SK-N-SH treated with all-trans-retinoic acid at 6 μM for 48 hours (cell line): ENCODE data around the gene TOMM5.
A peak's percentile ranks its signal among the peaks of the same experiment; 100 is the strongest.

Experiments
- ATAC-seq: fragments of 200-7000 bp; cut with Tn5 transposase; 3 replicates; pipeline ENCODE4 v1.9.1; 2020; ENCODE audit warnings: mild to moderate bottlenecking, moderate library complexity
- ARNTL ChIP-seq: fragments of 450-650 bp; formaldehyde crosslinking; IDR thresholded peaks from 2 replicates; pipeline ENCODE4 v1.5.0; 2020; ENCODE audit warnings: low read depth, mild to moderate bottlenecking, moderate library complexity, borderline replicate concordance
- CSDC2 ChIP-seq: fragments of 250-450 bp; sonication (Bioruptor Pico); IDR thresholded peaks from 2 replicates; pipeline ENCODE4 v1.5.0; 2020; ENCODE audit warnings: mild to moderate bottlenecking, moderate library complexity
- ESRRG ChIP-seq: fragments of 250-450 bp; sonication (Bioruptor Pico); IDR thresholded peaks from 2 replicates; pipeline ENCODE4 v1.6.1; 2021; ENCODE audit warnings: mild to moderate bottlenecking
- GLIS3 ChIP-seq: fragments of 250-450 bp; sonication (Bioruptor Pico); IDR thresholded peaks from 2 replicates; pipeline ENCODE4 v1.5.0; 2020; ENCODE audit warnings: mild to moderate bottlenecking, moderate library complexity
- ISL1 ChIP-seq: fragments of 250-450 bp; sonication (Bioruptor Pico); IDR thresholded peaks from 2 replicates; pipeline ENCODE4 v2.1.2; 2022; ENCODE audit warnings: mild to moderate bottlenecking, moderate library complexity
- OSR1 ChIP-seq: fragments of 250-450 bp; sonication (Bioruptor Pico); IDR thresholded peaks from 2 replicates; pipeline ENCODE4 v1.8.0; 2022; ENCODE audit warnings: moderate library complexity, mild to moderate bottlenecking, inconsistent platforms
- PPARA ChIP-seq: fragments of 250-450 bp; sonication (Bioruptor Pico); IDR thresholded peaks from 2 replicates; pipeline ENCODE4 v1.5.0; 2020; ENCODE audit warnings: mild to moderate bottlenecking, borderline replicate concordance
- RARB ChIP-seq: fragments of 250-450 bp; sonication (Bioruptor Pico); IDR thresholded peaks from 2 replicates; pipeline ENCODE4 v1.8.0; 2021; ENCODE audit warnings: mild to moderate bottlenecking, moderate library complexity
- SNAI2 ChIP-seq: fragments of 250-450 bp; sonication (Bioruptor Pico); IDR thresholded peaks from 2 replicates; pipeline ENCODE4 v1.5.0; 2020; ENCODE audit warnings: mild to moderate bottlenecking, moderate library complexity
- TCF4 ChIP-seq: fragments of 250-450 bp; sonication (Bioruptor Pico); IDR thresholded peaks from 2 replicates; pipeline ENCODE4 v1.8.0; 2021; ENCODE audit warnings: mild to moderate bottlenecking, moderate library complexity, borderline replicate concordance
- ZC3H10 ChIP-seq: fragments of 250-450 bp; sonication (Bioruptor Pico); IDR thresholded peaks from 2 replicates; pipeline ENCODE4 v1.5.1; 2021; ENCODE audit warnings: mild to moderate bottlenecking, moderate library complexity
- ZFP3 ChIP-seq: fragments of 250-450 bp; sonication (Bioruptor Pico); IDR thresholded peaks from 2 replicates; pipeline ENCODE4 v1.5.0; 2020; ENCODE audit warnings: mild to moderate bottlenecking, moderate library complexity
- ZFP30 ChIP-seq: fragments of 450-650 bp; formaldehyde crosslinking; IDR thresholded peaks from 2 replicates; pipeline ENCODE4 v1.5.0; 2022; ENCODE audit warnings: mild to moderate bottlenecking, moderate library complexity
- ZNF565 ChIP-seq: fragments of 450-650 bp; formaldehyde crosslinking; conservative IDR thresholded peaks from 2 replicates; pipeline ENCODE4 v1.5.0; 2020; ENCODE audit warnings: low read depth, mild to moderate bottlenecking, moderate library complexity
- ZNF8 ChIP-seq: fragments of 450-650 bp; formaldehyde crosslinking; IDR thresholded peaks from 2 replicates; pipeline ENCODE4 v1.5.0; 2020; ENCODE audit warnings: mild to moderate bottlenecking, moderate library complexity
- TF ChIP-seq, protein P1 (sequence below): fragments of 250-450 bp; sonication (Bioruptor Pico); IDR thresholded peaks from 2 replicates; pipeline ENCODE4 v1.5.0; 2020; ENCODE audit warnings: mild to moderate bottlenecking, moderate library complexity
- TF ChIP-seq, protein P2 (sequence below): fragments of 250-450 bp; sonication (Bioruptor Pico); IDR thresholded peaks from 2 replicates; pipeline ENCODE4 v1.5.1; 2021; ENCODE audit warnings: mild to moderate bottlenecking, moderate library complexity
- TF ChIP-seq, protein P3 (sequence below): fragments of 250-450 bp; sonication (Bioruptor Pico); IDR thresholded peaks from 2 replicates; pipeline ENCODE4 v1.8.0; 2020; ENCODE audit warnings: mild to moderate bottlenecking, moderate library complexity, borderline replicate concordance
- TF ChIP-seq, protein P4 (sequence below): fragments of 250-450 bp; sonication (Bioruptor Pico); IDR thresholded peaks from 2 replicates; pipeline ENCODE4 v1.8.0; 2021; ENCODE audit warnings: low read depth, mild to moderate bottlenecking, moderate library complexity, borderline replicate concordance

Gene TOMM5

DNA sequence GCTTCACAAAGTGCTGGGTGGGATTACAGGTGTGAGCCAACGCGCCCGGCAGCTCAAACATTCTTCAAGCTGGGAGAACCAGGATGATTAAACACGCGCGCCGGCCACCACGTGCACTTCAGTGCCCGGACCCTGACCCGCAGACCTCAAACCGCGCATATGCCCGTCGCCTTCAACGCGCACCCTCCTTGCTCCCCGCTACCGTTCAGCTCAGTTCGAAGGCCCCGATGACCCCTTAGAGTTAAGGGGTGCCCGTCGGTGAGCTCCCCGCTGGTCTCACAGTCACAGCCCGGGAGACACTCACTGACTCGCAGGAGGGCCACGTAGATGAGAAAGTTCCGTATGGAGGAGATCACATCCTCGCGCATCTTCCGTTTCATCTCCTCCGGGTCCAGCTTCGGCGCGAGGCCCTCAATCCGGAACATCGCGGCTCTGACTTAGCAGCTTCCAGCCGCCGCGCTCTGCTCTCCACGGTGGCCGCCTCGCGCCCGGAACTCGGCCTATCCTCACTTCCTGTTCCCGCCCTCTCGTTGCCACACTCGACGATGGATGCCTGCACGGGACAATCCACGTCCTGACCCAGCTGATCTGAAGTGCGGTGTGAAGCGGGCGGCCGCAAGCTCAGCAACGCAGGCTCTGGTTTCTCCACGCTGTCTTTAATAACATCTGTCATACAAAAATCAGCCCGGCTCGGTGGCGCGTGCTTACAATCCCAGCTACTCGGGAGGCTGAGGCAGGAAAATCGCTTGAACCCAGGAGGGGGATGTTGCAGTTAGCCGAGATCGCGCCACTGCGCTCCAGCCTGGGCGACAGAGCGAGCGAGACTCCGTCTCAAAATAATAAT, at the start of gene TOMM5:
TSS of gene TOMM5 (minus strand) at position 490 of the 844 bp plus-strand sequence. CDS start at position 425, 65 bp downstream.
- peak; percentile 95 for ATAC-seq
- no peak for TF ChIP-seq ESRRG (CRISPR knock-in tag)
- TF ChIP-seq, protein P1, sequence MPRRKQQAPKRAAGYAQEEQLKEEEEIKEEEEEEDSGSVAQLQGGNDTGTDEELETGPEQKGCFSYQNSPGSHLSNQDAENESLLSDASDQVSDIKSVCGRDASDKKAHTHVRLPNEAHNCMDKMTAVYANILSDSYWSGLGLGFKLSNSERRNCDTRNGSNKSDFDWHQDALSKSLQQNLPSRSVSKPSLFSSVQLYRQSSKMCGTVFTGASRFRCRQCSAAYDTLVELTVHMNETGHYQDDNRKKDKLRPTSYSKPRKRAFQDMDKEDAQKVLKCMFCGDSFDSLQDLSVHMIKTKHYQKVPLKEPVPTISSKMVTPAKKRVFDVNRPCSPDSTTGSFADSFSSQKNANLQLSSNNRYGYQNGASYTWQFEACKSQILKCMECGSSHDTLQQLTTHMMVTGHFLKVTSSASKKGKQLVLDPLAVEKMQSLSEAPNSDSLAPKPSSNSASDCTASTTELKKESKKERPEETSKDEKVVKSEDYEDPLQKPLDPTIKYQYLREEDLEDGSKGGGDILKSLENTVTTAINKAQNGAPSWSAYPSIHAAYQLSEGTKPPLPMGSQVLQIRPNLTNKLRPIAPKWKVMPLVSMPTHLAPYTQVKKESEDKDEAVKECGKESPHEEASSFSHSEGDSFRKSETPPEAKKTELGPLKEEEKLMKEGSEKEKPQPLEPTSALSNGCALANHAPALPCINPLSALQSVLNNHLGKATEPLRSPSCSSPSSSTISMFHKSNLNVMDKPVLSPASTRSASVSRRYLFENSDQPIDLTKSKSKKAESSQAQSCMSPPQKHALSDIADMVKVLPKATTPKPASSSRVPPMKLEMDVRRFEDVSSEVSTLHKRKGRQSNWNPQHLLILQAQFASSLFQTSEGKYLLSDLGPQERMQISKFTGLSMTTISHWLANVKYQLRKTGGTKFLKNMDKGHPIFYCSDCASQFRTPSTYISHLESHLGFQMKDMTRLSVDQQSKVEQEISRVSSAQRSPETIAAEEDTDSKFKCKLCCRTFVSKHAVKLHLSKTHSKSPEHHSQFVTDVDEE (CRISPR knock-in tag), result 0 out of 2 replicates have a peak, but pooled peaks have one; percentile 13
- TF ChIP-seq, protein P2, sequence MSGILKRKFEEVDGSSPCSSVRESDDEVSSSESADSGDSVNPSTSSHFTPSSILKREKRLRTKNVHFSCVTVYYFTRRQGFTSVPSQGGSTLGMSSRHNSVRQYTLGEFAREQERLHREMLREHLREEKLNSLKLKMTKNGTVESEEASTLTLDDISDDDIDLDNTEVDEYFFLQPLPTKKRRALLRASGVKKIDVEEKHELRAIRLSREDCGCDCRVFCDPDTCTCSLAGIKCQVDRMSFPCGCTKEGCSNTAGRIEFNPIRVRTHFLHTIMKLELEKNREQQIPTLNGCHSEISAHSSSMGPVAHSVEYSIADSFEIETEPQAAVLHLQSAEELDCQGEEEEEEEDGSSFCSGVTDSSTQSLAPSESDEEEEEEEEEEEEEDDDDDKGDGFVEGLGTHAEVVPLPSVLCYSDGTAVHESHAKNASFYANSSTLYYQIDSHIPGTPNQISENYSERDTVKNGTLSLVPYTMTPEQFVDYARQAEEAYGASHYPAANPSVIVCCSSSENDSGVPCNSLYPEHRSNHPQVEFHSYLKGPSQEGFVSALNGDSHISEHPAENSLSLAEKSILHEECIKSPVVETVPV (CRISPR knock-in tag), result no peak

DNA sequence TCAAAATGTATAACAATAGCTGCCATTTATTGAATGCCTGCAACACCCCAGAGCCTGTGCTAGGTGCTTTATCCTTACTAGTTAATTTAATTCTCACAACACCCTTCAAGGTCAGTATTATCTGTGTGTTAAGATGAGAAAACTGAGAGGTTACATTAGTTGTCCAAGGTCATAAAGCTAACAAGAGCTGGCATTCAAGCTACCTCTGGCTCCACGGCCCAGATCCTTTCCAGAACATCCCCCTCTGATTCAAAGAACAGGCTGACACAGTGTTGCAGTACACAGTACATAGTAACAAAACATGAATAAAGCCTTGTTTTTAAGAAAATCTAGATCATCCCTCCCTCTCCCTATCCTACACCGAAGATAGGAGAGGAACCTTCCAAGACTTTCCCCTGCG, 48.9 kb upstream of the TOMM5 start:
- no peak for TF ChIP-seq CSDC2 (CRISPR knock-in tag)
- no peak for TF ChIP-seq PPARA (CRISPR knock-in tag)
- no peak for TF ChIP-seq ESRRG (CRISPR knock-in tag)
- TF ChIP-seq, protein P3, sequence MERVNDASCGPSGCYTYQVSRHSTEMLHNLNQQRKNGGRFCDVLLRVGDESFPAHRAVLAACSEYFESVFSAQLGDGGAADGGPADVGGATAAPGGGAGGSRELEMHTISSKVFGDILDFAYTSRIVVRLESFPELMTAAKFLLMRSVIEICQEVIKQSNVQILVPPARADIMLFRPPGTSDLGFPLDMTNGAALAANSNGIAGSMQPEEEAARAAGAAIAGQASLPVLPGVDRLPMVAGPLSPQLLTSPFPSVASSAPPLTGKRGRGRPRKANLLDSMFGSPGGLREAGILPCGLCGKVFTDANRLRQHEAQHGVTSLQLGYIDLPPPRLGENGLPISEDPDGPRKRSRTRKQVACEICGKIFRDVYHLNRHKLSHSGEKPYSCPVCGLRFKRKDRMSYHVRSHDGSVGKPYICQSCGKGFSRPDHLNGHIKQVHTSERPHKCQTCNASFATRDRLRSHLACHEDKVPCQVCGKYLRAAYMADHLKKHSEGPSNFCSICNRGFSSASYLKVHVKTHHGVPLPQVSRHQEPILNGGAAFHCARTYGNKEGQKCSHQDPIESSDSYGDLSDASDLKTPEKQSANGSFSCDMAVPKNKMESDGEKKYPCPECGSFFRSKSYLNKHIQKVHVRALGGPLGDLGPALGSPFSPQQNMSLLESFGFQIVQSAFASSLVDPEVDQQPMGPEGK (CRISPR knock-in tag), result no peak
- TF ChIP-seq OSR1 (CRISPR knock-in tag), result no peak
- TF ChIP-seq TCF4 (CRISPR knock-in tag), result no peak
- no peak for TF ChIP-seq ZFP30 (CRISPR knock-in tag)
- TF ChIP-seq ISL1 (CRISPR knock-in tag), result no peak
- no peak for TF ChIP-seq ZNF8 (CRISPR knock-in tag)
- TF ChIP-seq ZNF565 (CRISPR knock-in tag), result no peak
- no peak for TF ChIP-seq ZC3H10 (CRISPR knock-in tag)
- TF ChIP-seq, protein P4, sequence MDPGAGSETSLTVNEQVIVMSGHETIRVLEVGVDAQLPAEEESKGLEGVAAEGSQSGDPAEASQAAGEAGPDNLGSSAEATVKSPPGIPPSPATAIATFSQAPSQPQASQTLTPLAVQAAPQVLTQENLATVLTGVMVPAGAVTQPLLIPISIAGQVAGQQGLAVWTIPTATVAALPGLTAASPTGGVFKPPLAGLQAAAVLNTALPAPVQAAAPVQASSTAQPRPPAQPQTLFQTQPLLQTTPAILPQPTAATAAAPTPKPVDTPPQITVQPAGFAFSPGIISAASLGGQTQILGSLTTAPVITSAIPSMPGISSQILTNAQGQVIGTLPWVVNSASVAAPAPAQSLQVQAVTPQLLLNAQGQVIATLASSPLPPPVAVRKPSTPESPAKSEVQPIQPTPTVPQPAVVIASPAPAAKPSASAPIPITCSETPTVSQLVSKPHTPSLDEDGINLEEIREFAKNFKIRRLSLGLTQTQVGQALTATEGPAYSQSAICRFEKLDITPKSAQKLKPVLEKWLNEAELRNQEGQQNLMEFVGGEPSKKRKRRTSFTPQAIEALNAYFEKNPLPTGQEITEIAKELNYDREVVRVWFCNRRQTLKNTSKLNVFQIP, result no peak
- no peak for TF ChIP-seq GLIS3
- TF ChIP-seq ZFP3 (CRISPR knock-in tag), result no peak
- no peak for TF ChIP-seq SNAI2
- TF ChIP-seq RARB (CRISPR knock-in tag), result no peak
- no peak for ATAC-seq

DNA sequence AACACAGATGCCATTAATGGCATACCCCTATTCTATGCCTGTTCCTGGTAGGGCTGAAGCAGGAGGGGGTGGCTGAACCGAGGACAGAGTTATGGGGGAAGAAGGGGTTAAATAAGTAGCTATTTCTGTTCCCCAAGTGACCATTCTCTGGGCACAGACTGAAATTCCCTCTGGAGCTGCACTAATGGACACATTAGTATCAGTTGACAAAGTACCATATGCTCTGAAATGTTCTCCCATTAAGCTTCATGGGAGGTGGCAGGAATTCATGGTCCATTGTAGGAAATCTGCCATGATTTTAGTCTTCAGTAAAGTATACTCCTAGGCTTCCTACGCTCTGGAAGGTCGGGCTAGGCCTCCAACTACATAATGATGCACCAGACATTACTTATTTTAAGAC, 47.8 kb upstream of the TOMM5 start:
- TF ChIP-seq TCF4 (CRISPR knock-in tag) (no peak), ZFP30 (CRISPR knock-in tag) (no peak), ARNTL (no peak), ZC3H10 (CRISPR knock-in tag) (no peak)
- TF ChIP-seq, protein P2 (CRISPR knock-in tag), result no peak
- ATAC-seq, result no peak
